CD14-positive monocyte (primary cell): ENCODE measurements around the gene RPS15. TPM values are rescaled to one million over a fixed set of nuclear protein-coding genes. Genes with fewer than 3 reads are reported as not detected.

Experiments
- DNase-seq, 3 donors: peaks; one replicate each; pipeline ENCODE4 v3.0.0-alpha.2; 2011 to 2022
- H2AFZ ChIP-seq: 2 replicates; pipeline ENCODE4 v1.6.0; 2012; ENCODE audit warnings: mild to moderate bottlenecking, low read depth, low read length, inconsistent platforms; ENCODE audit not compliant: insufficient read depth, poor library complexity, severe bottlenecking
- H3K27ac ChIP-seq, 2 donors: 1 replicate in 1 of 2; 2 replicates in 1 of 2; pipeline ENCODE4 v1.5.1; 2012 to 2013; ENCODE audit warnings: low read length in 2 of 2, control low read depth in 1 of 2, inconsistent platforms in 1 of 2, low read depth in 1 of 2, mild to moderate bottlenecking in 1 of 2
- H3K27me3 ChIP-seq, 2 donors: one replicate each; pipeline versions ENCODE4 v1.6.0 to v1.6.1; 2011 to 2013; ENCODE audit warnings: low read length in 2 of 2; ENCODE audit not compliant: control insufficient read depth in 2 of 2, insufficient read depth in 2 of 2
- H3K36me3 ChIP-seq, 2 donors: replicated peaks in 1 of 2; 1 replicate in 1 of 2; 2 replicates in 1 of 2; pipeline versions ENCODE4 v1.5.1 to v1.6.1; 2012 to 2013; ENCODE audit warnings: low read length in 2 of 2, control low read depth in 1 of 2, inconsistent platforms in 1 of 2, mild to moderate bottlenecking in 1 of 2; ENCODE audit not compliant: insufficient read depth in 2 of 2, control insufficient read depth in 1 of 2
- H3K4me1 ChIP-seq, 2 donors: 1 replicate in 1 of 2; 2 replicates in 1 of 2; pipeline versions ENCODE4 v1.5.1 to v1.6.1; 2012 to 2013; ENCODE audit warnings: low read length in 2 of 2, control low read depth in 1 of 2, inconsistent platforms in 1 of 2, mild to moderate bottlenecking in 1 of 2, moderate library complexity in 1 of 2; ENCODE audit not compliant: insufficient read depth in 2 of 2, control insufficient read depth in 1 of 2
- H3K4me2 ChIP-seq: replicated peaks from 2 replicates; pipeline ENCODE3; 2012; ENCODE audit warnings: low read length, moderate library complexity, mild to moderate bottlenecking; ENCODE audit not compliant: poor library complexity, severe bottlenecking; ENCODE audit errors: extremely low read depth
- H3K4me3 ChIP-seq, 3 experiments: fragments of 200-600 bp in 1 of 3; sonication (generic) in 1 of 3; replicated peaks in 1 of 3; 1 replicate in 2 of 3; 2 replicates in 1 of 3; pipeline ENCODE4 v1.5.1; 2011 to 2013; ENCODE audit warnings: low read length in 3 of 3, mild to moderate bottlenecking in 3 of 3, control low read depth in 2 of 3, low read depth in 2 of 3, inconsistent platforms in 1 of 3, moderate library complexity in 1 of 3
- H3K79me2 ChIP-seq: 2 replicates; pipeline ENCODE4 v1.6.0; 2012; ENCODE audit warnings: mild to moderate bottlenecking, control low read depth, inconsistent platforms, low read length, moderate library complexity; ENCODE audit not compliant: insufficient read depth
- H3K9ac ChIP-seq: 2 replicates; pipeline ENCODE4 v1.6.0; 2017; ENCODE audit warnings: low read length, mild to moderate bottlenecking; ENCODE audit not compliant: insufficient read depth, poor library complexity, severe bottlenecking
- H3K9me3 ChIP-seq, 2 donors: replicated peaks in 1 of 2; 1 replicate in 1 of 2; 2 replicates in 1 of 2; pipeline versions ENCODE4 v1.5.1 to v1.6.1; 2012 to 2013; ENCODE audit warnings: low read length in 2 of 2, control low read depth in 1 of 2; ENCODE audit not compliant: control insufficient read depth in 1 of 2, insufficient read depth in 1 of 2
- H4K20me1 ChIP-seq: 2 replicates; pipeline ENCODE4 v1.6.0; 2012; ENCODE audit warnings: mild to moderate bottlenecking, low read length, control low read depth, moderate library complexity; ENCODE audit not compliant: insufficient read depth
- H3K27ac Mint-ChIP-seq, 7 donors: one replicate each; pipeline ENCODE4 v1.8.0; 2020; ENCODE audit warnings: mild to moderate bottlenecking in 7 of 7, mixed read lengths in 7 of 7, moderate library complexity in 6 of 7, inconsistent platforms in 2 of 7
- H3K27me3 Mint-ChIP-seq, 3 donors: one replicate each; pipeline ENCODE4 v1.8.0; 2021 to 2022; ENCODE audit warnings: low read depth in 3 of 3, mild to moderate bottlenecking in 3 of 3, mixed read lengths in 3 of 3, moderate library complexity in 3 of 3, inconsistent platforms in 1 of 3
- H3K36me3 Mint-ChIP-seq, 2 donors: one replicate each; pipeline ENCODE4 v1.8.0; 2020; ENCODE audit warnings: mixed read lengths in 2 of 2, inconsistent platforms in 1 of 2, mild to moderate bottlenecking in 1 of 2
- H3K4me1 Mint-ChIP-seq: one replicate; pipeline ENCODE4 v1.8.0; 2020; ENCODE audit warnings: mild to moderate bottlenecking, mixed read lengths
- H3K4me3 Mint-ChIP-seq, 2 donors: one replicate each; pipeline ENCODE4 v1.8.0; 2020; ENCODE audit warnings: mild to moderate bottlenecking in 2 of 2, mixed read lengths in 2 of 2, moderate library complexity in 1 of 2
- H3K9me3 Mint-ChIP-seq, 7 donors: one replicate each; pipeline ENCODE4 v1.8.0; 2020 to 2022; ENCODE audit warnings: mixed read lengths in 7 of 7, mild to moderate bottlenecking in 6 of 7, moderate library complexity in 6 of 7, inconsistent platforms in 2 of 7
- WGBS: methylation state at CpG from one replicate; pipeline ENCODE4 v1.1.5; 2013; ENCODE audit warnings: missing lambda C conversion rate; ENCODE audit not compliant: insufficient coverage; 5-methylcytosine and 5-hydroxymethylcytosine counted together
- intact Hi-C, 2 donors: fragments of 100-400 bp; cut with micrococcal nuclease; formaldehyde crosslinking; loops; one replicate each; pipeline versions ENCODE4 v1.15.0 to v1.15.1; 2023
- polyA plus RNA-seq, 3 donors: library from polyadenylated mRNA; depleted of rRNA in 1 of 3; unstranded in 2 of 3; stranded (reverse) in 1 of 3; fragments of 300-500 nt in 2 of 3; fragments of >200 nt in 1 of 3; fragmentation: Illumina TruSeq in 2 of 3; gene quantifications; 1 replicate in 2 of 3; 2 replicates in 1 of 3; pipeline ENCODE4 v1.2.3, GENCODE V29; 2012 to 2021
- TF ChIP-seq, protein P1 (sequence below): fragments of 200-600 bp; IDR thresholded peaks from one replicate; pipeline ENCODE4 v1.8.0; 2022; ENCODE audit warnings: antibody characterized with exemption, mild to moderate bottlenecking

The RPS15 gene
- polyA plus RNA-seq, 3 donors: 1,318 to 3,451 (median 1,526) TPM

- H3K9me3 ChIP-seq: no peaks in the 10 kb centered on the region
- peaks cover 0 to 11% of the 10 kb centered on the region in 2 donors for H3K4me1 ChIP-seq
- no peaks in the 10 kb centered on the region for H3K27me3 ChIP-seq
- H3K36me3 Mint-ChIP-seq: peaks cover 43 to 54% of the 10 kb centered on the region in 2 donors
- no peak overlapping the region for H3K9ac ChIP-seq
- no peak overlapping the region for H3K4me3 Mint-ChIP-seq
- H3K9me3 Mint-ChIP-seq: no peaks in the 10 kb centered on the region
- no peaks in the 10 kb centered on the region for H3K79me2 ChIP-seq
- no peak overlapping the region for H2AFZ ChIP-seq
- no peak overlapping the region for H3K27ac Mint-ChIP-seq
- DNase-seq: no peak
- intact Hi-C loops: no loop called here
- peaks cover 6% of the 10 kb centered on the region for H3K4me1 Mint-ChIP-seq
- peaks cover 58 to 60% of the 10 kb centered on the region in 2 donors for H3K36me3 ChIP-seq
- WGBS: 97% methylated on average over 17 of the region's 17 CpGs
- TF ChIP-seq, protein P1, sequence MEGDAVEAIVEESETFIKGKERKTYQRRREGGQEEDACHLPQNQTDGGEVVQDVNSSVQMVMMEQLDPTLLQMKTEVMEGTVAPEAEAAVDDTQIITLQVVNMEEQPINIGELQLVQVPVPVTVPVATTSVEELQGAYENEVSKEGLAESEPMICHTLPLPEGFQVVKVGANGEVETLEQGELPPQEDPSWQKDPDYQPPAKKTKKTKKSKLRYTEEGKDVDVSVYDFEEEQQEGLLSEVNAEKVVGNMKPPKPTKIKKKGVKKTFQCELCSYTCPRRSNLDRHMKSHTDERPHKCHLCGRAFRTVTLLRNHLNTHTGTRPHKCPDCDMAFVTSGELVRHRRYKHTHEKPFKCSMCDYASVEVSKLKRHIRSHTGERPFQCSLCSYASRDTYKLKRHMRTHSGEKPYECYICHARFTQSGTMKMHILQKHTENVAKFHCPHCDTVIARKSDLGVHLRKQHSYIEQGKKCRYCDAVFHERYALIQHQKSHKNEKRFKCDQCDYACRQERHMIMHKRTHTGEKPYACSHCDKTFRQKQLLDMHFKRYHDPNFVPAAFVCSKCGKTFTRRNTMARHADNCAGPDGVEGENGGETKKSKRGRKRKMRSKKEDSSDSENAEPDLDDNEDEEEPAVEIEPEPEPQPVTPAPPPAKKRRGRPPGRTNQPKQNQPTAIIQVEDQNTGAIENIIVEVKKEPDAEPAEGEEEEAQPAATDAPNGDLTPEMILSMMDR: no peak
- no peaks in the 10 kb centered on the region for H4K20me1 ChIP-seq
- H3K4me2 ChIP-seq: no peak overlapping the region
- peaks cover 0 to 3% (median 0%) of the 10 kb centered on the region in 3 donors for H3K27me3 Mint-ChIP-seq
- H3K27ac ChIP-seq: no peak overlapping the region
- H3K4me3 ChIP-seq: no peak overlapping the region
Observed at GRCh38 chr19:1393841-1394240, 44.4 kb upstream of the RPS15 start.

DNA sequence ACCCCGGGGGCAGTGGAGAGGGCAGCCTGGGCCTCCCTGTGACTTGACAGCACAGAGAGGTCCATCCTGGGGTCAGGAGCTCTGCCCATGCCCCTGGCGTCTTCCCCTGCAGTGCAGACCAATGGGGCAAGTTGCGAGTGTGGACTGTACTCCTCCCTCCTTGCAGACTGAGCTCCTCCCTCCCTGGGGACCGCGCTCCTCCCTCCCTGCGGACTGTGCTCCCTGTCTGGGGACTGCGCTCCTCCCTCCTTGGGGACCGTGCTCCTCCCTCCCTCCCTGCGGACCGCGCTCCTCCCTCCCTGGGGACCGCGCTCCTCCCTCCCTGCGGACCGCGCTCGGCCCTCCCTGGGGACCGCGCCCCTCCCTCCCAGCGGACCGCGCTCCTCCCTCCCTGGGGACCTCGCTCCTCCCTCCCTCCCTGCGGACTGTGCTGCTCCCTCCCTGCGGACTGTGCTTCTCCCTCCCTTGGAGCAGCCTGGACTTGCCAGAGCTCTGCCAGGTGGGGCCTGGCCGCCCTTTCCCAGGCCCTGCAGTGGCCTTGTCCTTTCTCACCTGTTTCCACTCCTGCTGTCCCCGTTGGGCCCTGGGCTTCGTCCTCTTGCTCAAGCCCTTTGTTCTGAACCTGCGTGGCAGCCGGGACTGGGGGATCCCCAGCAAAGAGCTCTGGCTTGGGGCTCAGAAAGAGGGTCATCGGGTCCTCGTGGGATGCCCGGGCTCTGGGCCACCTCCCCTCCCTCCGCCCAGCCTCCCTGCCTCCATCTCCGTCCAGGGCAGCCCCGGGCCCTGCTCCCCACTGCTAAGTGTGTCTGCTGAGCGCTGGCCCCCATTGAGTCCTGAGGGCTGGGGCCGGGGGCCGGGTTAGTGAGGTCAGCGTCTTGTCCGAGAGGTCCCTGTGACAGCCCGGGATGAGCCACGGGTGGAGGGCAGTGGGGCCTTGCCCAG, 43.7 kb upstream of the RPS15 start:
- no peak overlapping the region for H3K9ac ChIP-seq
- no peak overlapping the region for H3K27ac ChIP-seq
- TF ChIP-seq, protein P1: no peak
- no peaks in the 10 kb centered on the region for H3K9me3 ChIP-seq
- Mint-ChIP-seq H3K4me1 (peaks cover 6% of the 10 kb centered on the region), H3K27ac (no peak overlapping the region), H3K36me3 (peaks cover 36 to 47% of the 10 kb centered on the region in 2 donors), H3K27me3 (peaks cover 0 to 3% (median 0%) of the 10 kb centered on the region in 3 donors), H3K9me3 (no peaks in the 10 kb centered on the region), H3K4me3 (no peak overlapping the region)
- intact Hi-C loops: no loop called here
- no peaks in the 10 kb centered on the region for H4K20me1 ChIP-seq
- no peaks in the 10 kb centered on the region for H3K79me2 ChIP-seq
- peaks cover 51 to 53% of the 10 kb centered on the region in 2 donors for H3K36me3 ChIP-seq
- DNase-seq: no peak
- H3K27me3 ChIP-seq: no peaks in the 10 kb centered on the region
- no peak overlapping the region for H3K4me2 ChIP-seq
- peaks cover 0 to 11% of the 10 kb centered on the region in 2 donors for H3K4me1 ChIP-seq
- H2AFZ ChIP-seq: no peak overlapping the region
- H3K4me3 ChIP-seq: no peak overlapping the region
- 92% methylated on average over 40 of the region's 43 CpGs for WGBS
